ENCODE results near the gene ATP2B1. TPM values are rescaled to one million over a fixed set of nuclear protein-coding genes. Genes with fewer than 3 reads are reported as not detected.

Gene ATP2B1
- total and polyA plus RNA-seq, 2 donors (not counting 3 experiments of a cell fraction or from before 2014, with no cell fraction given): 6.4 to 28.0 TPM

DNA sequence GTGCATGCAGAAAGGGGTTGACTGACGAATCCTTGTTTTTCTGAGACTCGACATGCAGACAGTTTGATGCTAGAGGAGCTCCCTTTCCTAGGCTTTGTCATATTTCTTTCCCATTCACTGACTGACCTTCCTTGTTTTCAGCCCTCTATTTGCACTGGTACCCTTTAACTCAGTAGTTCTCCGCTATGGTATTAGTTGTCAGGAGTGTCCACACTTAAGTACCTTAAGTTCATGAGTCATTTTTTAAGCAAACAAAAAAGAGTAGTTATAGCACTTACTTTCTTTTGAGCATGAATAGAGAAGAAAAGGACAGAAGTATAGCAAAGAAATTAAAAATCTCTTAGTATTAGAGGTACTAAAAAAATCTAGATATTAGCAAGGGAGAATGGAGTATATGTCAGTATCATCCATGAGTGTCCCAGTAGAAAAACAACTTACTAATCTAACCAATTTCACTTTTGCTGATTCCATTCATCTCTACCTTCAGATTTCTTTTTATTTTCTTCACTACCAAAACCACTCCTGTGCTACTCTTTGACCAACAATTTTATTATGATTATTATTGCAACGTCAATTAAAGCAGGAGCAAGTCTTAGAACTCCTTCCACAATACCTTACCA is 8.3 kb downstream of the ATP2B1 start:
- BruUV-seq (replicated peaks): no TSS peak
- Histone ChIP-seq H3K27me3 (ENCODE audit: control insufficient read depth in 2 of 2, insufficient read depth in 2 of 2, low read length in 2 of 2) (no peaks in the 10 kb centered on the region), H3K4me2 (ENCODE audit: insufficient read depth, low read length) (no peak overlapping the region), H3K4me1 (ENCODE audit: control insufficient read depth, extremely low read depth, insufficient read depth, low read length) (no peaks in the 10 kb centered on the region), H3K36me3 (ENCODE audit: control insufficient read depth in 2 of 2, extremely low read depth in 1 of 2, insufficient read depth in 2 of 2, low read length in 2 of 2) (no peaks in the 10 kb centered on the region), H4K20me1 (replicated peaks; ENCODE audit: control insufficient read depth, extremely low read depth, insufficient read depth, low read length) (peaks cover 5% of the 10 kb centered on the region), H3K9me1 (replicated peaks; ENCODE audit: control insufficient read depth, extremely low read depth, insufficient read depth, low read length) (peaks cover 3% of the 10 kb centered on the region), H3K9ac (replicated peaks; ENCODE audit: extremely low read depth, insufficient read depth, low read length) (no peak overlapping the region), H3K9me3 (replicated peaks; ENCODE audit: control insufficient read depth, insufficient read depth, low read length) (no peaks in the 10 kb centered on the region), H2AFZ (ENCODE audit: low read depth, low read length) (no peak overlapping the region), H3K79me2 (ENCODE audit: control insufficient read depth, insufficient read depth, low read length) (peaks cover 13% of the 10 kb centered on the region), H3K27ac (ENCODE audit: insufficient read depth, low read depth, low read length) (no peak overlapping the region), H3K4me3 (replicated peaks in 1 of 3; ENCODE audit: insufficient read depth in 1 of 3, low read depth in 1 of 3, low read length in 3 of 3) (no peak overlapping the region)
- ChIA-PET CTCF (interaction anchor here (1.4 to 1.5 kb wide), 2 partner anchors 12 to 1241 kb away, joined by 3 to 4 read pairs; no protein-coding TSS in a partner anchor), POLR2A (no interaction called here)
- intact Hi-C loops (cut with micrococcal nuclease) (no loop called here), dilution Hi-C loops (cut with MboI; ENCODE audit: extremely low pct_ligation_motif_present, low sequenced_read_pairs) (no loop called here)
- FAIRE-seq (no peak), DNase-seq (ENCODE audit: low read depth, low spot score) (no peak)
- TF ChIP-seq, protein P1, sequence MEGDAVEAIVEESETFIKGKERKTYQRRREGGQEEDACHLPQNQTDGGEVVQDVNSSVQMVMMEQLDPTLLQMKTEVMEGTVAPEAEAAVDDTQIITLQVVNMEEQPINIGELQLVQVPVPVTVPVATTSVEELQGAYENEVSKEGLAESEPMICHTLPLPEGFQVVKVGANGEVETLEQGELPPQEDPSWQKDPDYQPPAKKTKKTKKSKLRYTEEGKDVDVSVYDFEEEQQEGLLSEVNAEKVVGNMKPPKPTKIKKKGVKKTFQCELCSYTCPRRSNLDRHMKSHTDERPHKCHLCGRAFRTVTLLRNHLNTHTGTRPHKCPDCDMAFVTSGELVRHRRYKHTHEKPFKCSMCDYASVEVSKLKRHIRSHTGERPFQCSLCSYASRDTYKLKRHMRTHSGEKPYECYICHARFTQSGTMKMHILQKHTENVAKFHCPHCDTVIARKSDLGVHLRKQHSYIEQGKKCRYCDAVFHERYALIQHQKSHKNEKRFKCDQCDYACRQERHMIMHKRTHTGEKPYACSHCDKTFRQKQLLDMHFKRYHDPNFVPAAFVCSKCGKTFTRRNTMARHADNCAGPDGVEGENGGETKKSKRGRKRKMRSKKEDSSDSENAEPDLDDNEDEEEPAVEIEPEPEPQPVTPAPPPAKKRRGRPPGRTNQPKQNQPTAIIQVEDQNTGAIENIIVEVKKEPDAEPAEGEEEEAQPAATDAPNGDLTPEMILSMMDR (IDR thresholded peaks at IDR 0.05; ENCODE audit: extremely low read depth in 1 of 2, insufficient read depth in 1 of 2, low read depth in 1 of 2, low read length in 2 of 2): no peak
- TF ChIP-seq MYC (IDR thresholded peaks at IDR 0.05; ENCODE audit: low read depth, low read length): no peak
- TF ChIP-seq POLR2AphosphoS5 (IDR thresholded peaks at IDR 0.05; ENCODE audit: insufficient read depth, low read depth, low read length): no peak
- TF ChIP-seq GATA2 (IDR thresholded peaks at IDR 0.05; ENCODE audit: insufficient read depth, insufficient read length, low read depth, low read length): no peak
- no peak for TF ChIP-seq POLR2A (IDR thresholded peaks at IDR 0.05; ENCODE audit: low read depth, low read length)
- TF ChIP-seq JUN (IDR thresholded peaks at IDR 0.05; ENCODE audit: borderline replicate concordance, insufficient read depth, insufficient read length, low read depth): no peak
- TF ChIP-seq, protein P2, sequence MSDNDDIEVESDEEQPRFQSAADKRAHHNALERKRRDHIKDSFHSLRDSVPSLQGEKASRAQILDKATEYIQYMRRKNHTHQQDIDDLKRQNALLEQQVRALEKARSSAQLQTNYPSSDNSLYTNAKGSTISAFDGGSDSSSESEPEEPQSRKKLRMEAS (IDR thresholded peaks at IDR 0.05; ENCODE audit: insufficient read depth, insufficient read length): no peak
- no peak for TF ChIP-seq EZH2 (IDR thresholded peaks at IDR 0.05; ENCODE audit: borderline replicate concordance, low read depth, low read length, severe bottlenecking)
- TF ChIP-seq FOS (IDR thresholded peaks at IDR 0.05; ENCODE audit: borderline replicate concordance, insufficient read depth, low read length): no peak

Measured in endothelial cell of umbilical vein (primary cell).